Measurements from ENCODE around the gene ZNF648.
"Not testable (repeated sequence)": the region's sequence is repeated elsewhere in the genome, so short reads cannot be mapped to it uniquely, and the experiment has no call there.

Gene ZNF648

DNA sequence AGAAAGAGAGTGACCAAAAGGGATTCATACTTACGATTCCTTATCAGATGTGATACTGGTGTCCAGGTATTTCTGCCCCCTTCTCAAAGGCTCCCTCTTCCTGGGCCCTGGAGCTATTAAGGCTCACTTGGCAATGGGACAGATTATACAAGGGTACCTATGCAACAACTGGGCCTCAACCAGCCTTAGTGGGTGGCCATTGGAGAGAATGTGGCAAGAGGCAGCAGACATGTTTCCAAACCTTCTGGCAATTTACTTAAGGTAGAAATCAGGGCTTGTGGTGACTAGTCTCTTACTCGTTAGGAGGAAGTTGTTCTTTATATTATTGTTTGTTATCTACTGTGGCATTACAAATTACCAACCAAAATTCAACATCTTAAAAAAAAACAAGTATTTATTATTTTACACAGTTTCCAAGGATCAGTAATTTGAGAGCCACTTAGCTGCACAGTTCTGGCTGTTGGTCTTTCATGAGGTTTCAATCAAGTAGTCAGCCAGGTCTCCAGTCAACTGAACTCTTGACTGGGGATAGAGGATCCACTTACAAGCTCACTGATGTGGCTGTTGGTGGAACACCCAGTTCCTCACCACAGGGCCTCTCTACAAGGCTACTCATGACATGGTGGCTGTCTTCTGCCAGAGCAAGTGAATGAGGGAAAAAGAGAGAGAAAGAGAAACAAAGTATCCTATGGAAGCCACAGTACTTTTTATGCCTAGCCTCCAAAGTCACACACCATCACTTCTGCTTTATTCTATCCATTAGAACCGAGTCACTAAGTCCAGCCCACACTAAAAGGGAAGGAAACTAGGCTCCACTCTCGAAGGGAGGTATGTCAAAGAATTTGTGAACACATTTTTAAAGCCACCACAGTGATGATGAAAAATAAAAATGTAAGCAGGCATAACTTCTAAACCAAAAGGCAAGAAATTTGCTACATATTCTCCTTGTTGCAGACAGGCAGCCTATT lies 10.7 kb downstream of the ZNF648 start:
- H3K4me2 ChIP-seq (ENCODE audit: insufficient read depth, low read length) = no peak overlapping the region
- no peaks in the 10 kb centered on the region for H3K36me3 ChIP-seq (ENCODE audit: insufficient read depth, low read length)
- ATAC-seq (ENCODE audit: insufficient read depth, low read depth) (0 out of 3 replicates have a peak, but pooled peaks have one; percentile 38), DNase-seq (no peak)
- peaks cover 18% of the 10 kb centered on the region for H3K4me1 ChIP-seq (ENCODE audit: insufficient read depth, low read length)
- H3K4me3 ChIP-seq (ENCODE audit: low read depth in 1 of 2, low read length in 2 of 2) = no peak overlapping the region
- no peaks in the 10 kb centered on the region for H4K20me1 ChIP-seq (ENCODE audit: insufficient read depth, low read length)
- no peak overlapping the region for H3K27ac ChIP-seq (ENCODE audit: low read length)
- TF ChIP-seq, protein P1, sequence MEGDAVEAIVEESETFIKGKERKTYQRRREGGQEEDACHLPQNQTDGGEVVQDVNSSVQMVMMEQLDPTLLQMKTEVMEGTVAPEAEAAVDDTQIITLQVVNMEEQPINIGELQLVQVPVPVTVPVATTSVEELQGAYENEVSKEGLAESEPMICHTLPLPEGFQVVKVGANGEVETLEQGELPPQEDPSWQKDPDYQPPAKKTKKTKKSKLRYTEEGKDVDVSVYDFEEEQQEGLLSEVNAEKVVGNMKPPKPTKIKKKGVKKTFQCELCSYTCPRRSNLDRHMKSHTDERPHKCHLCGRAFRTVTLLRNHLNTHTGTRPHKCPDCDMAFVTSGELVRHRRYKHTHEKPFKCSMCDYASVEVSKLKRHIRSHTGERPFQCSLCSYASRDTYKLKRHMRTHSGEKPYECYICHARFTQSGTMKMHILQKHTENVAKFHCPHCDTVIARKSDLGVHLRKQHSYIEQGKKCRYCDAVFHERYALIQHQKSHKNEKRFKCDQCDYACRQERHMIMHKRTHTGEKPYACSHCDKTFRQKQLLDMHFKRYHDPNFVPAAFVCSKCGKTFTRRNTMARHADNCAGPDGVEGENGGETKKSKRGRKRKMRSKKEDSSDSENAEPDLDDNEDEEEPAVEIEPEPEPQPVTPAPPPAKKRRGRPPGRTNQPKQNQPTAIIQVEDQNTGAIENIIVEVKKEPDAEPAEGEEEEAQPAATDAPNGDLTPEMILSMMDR (IDR thresholded peaks at IDR 0.05; ENCODE audit: borderline replicate concordance, extremely low read depth, low read length, poor library complexity, severe bottlenecking) = no peak
- TF ChIP-seq EZH2 (IDR thresholded peaks at IDR 0.05; ENCODE audit: borderline replicate concordance, low read depth, low read length, severe bottlenecking) = no peak
- peaks cover 1% of the 10 kb centered on the region for H3K9me3 ChIP-seq (ENCODE audit: insufficient read depth, low read length, severe bottlenecking)
- H3K9ac ChIP-seq (ENCODE audit: low read depth, low read length) = no peak overlapping the region
- no peak overlapping the region for H2AFZ ChIP-seq (ENCODE audit: low read depth, low read length)
- no peaks in the 10 kb centered on the region for H3K79me2 ChIP-seq (ENCODE audit: insufficient read depth, low read length)
- H3K27me3 ChIP-seq (ENCODE audit: insufficient read depth, low read length, poor library complexity) = no peaks in the 10 kb centered on the region

DNA sequence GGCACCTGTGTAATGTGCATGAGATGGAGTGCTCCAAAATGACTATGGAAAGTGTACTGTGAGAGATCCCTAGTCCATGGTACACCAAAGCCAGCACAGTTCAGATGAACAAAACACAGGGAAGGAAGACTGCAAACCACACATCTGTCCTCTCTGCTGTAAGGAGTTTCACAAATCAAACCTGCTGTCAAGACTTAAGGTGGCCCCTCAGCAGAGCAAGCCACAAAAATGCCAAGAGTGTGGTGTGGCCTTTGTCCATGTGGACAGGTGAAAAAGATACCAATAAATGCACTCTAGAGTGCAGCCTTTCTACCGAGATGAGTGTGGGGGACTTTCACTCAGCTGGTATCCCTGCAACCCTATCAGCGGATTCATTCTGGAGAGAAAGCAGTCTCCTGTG lies 12.9 kb downstream of the ZNF648 start:
- H3K4me2 ChIP-seq (ENCODE audit: insufficient read depth, low read length) = no peak overlapping the region
- H3K9ac ChIP-seq (ENCODE audit: low read depth, low read length) = no peak overlapping the region
- TF ChIP-seq EZH2 (IDR thresholded peaks at IDR 0.05; ENCODE audit: borderline replicate concordance, low read depth, low read length, severe bottlenecking) = no peak
- TF ChIP-seq, protein P1 (IDR thresholded peaks at IDR 0.05; ENCODE audit: borderline replicate concordance, extremely low read depth, low read length, poor library complexity, severe bottlenecking) = no peak
- no peak overlapping the region for H2AFZ ChIP-seq (ENCODE audit: low read depth, low read length)
- peaks cover 11% of the 10 kb centered on the region for H3K9me3 ChIP-seq (ENCODE audit: insufficient read depth, low read length, severe bottlenecking)
- H3K36me3 ChIP-seq (ENCODE audit: insufficient read depth, low read length) = no peaks in the 10 kb centered on the region
- H4K20me1 ChIP-seq (ENCODE audit: insufficient read depth, low read length) = no peaks in the 10 kb centered on the region
- no peak for ATAC-seq (ENCODE audit: insufficient read depth, low read depth)
- no peak for DNase-seq
- no peaks in the 10 kb centered on the region for H3K79me2 ChIP-seq (ENCODE audit: insufficient read depth, low read length)
- no peaks in the 10 kb centered on the region for H3K27me3 ChIP-seq (ENCODE audit: insufficient read depth, low read length, poor library complexity)
- no peak overlapping the region for H3K4me3 ChIP-seq (ENCODE audit: low read depth in 1 of 2, low read length in 2 of 2)
- H3K27ac ChIP-seq (ENCODE audit: low read length) = no peak overlapping the region
- peaks cover 18% of the 10 kb centered on the region for H3K4me1 ChIP-seq (ENCODE audit: insufficient read depth, low read length)

GRCh38 chr1:182046763-182047162 lies 14.7 kb downstream of the ZNF648 start:
- ATAC-seq (ENCODE audit: insufficient read depth, low read depth) (peak; percentile 90), DNase-seq (no peak)
- H3K36me3 ChIP-seq (ENCODE audit: insufficient read depth, low read length) = no peaks in the 10 kb centered on the region
- H3K9ac ChIP-seq (ENCODE audit: low read depth, low read length) = no peak overlapping the region
- peaks cover 18% of the 10 kb centered on the region for H3K4me1 ChIP-seq (ENCODE audit: insufficient read depth, low read length)
- no peak for TF ChIP-seq EZH2 (IDR thresholded peaks at IDR 0.05; ENCODE audit: borderline replicate concordance, low read depth, low read length, severe bottlenecking)
- TF ChIP-seq, protein P1 (IDR thresholded peaks at IDR 0.05; ENCODE audit: borderline replicate concordance, extremely low read depth, low read length, poor library complexity, severe bottlenecking) = no peak
- H3K4me3 ChIP-seq (ENCODE audit: low read depth in 1 of 2, low read length in 2 of 2) = no peak overlapping the region
- no peaks in the 10 kb centered on the region for H4K20me1 ChIP-seq (ENCODE audit: insufficient read depth, low read length)
- peaks cover 11% of the 10 kb centered on the region for H3K9me3 ChIP-seq (ENCODE audit: insufficient read depth, low read length, severe bottlenecking)
- H3K27me3 ChIP-seq (ENCODE audit: insufficient read depth, low read length, poor library complexity) = no peaks in the 10 kb centered on the region
- H3K79me2 ChIP-seq (ENCODE audit: insufficient read depth, low read length) = no peaks in the 10 kb centered on the region
- H3K27ac ChIP-seq (ENCODE audit: low read length) = peak overlapping the region; percentile 72
- H3K4me2 ChIP-seq (ENCODE audit: insufficient read depth, low read length) = peak overlapping the region; percentile 15; the same call in 1 of the 2 replicates
- no peak overlapping the region; the same call in 1 of the 2 replicates for H2AFZ ChIP-seq (ENCODE audit: low read depth, low read length)

DNA sequence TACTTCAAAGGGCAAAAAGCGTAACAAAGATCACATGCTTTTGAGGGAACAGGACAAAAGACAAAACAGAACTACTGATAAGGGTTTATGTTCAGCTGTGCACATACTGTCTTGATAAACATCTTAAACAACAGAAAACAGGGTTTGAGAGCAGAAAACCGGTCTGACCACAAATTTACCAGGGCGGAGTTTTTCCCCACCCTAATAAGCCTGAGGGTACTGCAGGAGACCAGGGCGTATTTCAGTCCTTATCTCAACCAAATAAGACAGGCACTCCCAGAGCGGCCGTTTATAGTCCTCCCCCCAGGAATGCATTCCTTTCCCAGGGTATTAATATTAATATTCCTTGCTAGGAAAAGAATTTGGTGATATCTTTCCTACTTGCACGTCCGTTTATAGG lies 16.0 kb downstream of the ZNF648 start:
- not testable (repeated sequence) for H3K27ac ChIP-seq (ENCODE audit: low read length); H3K79me2 ChIP-seq (ENCODE audit: insufficient read depth, low read length); H3K9ac ChIP-seq (ENCODE audit: low read depth, low read length); H3K4me3 ChIP-seq (ENCODE audit: low read depth in 1 of 2, low read length in 2 of 2); DNase-seq; H4K20me1 ChIP-seq (ENCODE audit: insufficient read depth, low read length); H3K36me3 ChIP-seq (ENCODE audit: insufficient read depth, low read length); ATAC-seq (ENCODE audit: insufficient read depth, low read depth); H3K27me3 ChIP-seq (ENCODE audit: insufficient read depth, low read length, poor library complexity); H3K4me2 ChIP-seq (ENCODE audit: insufficient read depth, low read length); H2AFZ ChIP-seq (ENCODE audit: low read depth, low read length)
- Histone ChIP-seq H3K9me3 (ENCODE audit: insufficient read depth, low read length, severe bottlenecking) (peaks cover 11% of the 10 kb centered on the region), H3K4me1 (ENCODE audit: insufficient read depth, low read length) (peaks cover 18% of the 10 kb centered on the region)
